Epithelial cell of esophagus (primary cell): Measurements from ENCODE around the gene HRCT1.
A peak's percentile ranks its signal among the peaks of the same experiment; 100 is the strongest.

Experiments used
- DNase-seq: peaks from one replicate; pipeline ENCODE4 v3.0.0; 2010; ENCODE audit warnings: low read depth
- H3K4me3 ChIP-seq: 2 replicates; pipeline ENCODE4 v1.5.1; 2011; ENCODE audit warnings: mild to moderate bottlenecking, low read length, control low read depth
- TF ChIP-seq, protein P1 (sequence below): IDR thresholded peaks from 2 replicates; pipeline ENCODE4 v1.5.1; 2011; ENCODE audit warnings: low read depth, mild to moderate bottlenecking, low read length, control low read depth, inconsistent platforms; ENCODE audit not compliant: insufficient read depth; ENCODE audit errors: missing control alignments

The HRCT1 gene

DNA sequence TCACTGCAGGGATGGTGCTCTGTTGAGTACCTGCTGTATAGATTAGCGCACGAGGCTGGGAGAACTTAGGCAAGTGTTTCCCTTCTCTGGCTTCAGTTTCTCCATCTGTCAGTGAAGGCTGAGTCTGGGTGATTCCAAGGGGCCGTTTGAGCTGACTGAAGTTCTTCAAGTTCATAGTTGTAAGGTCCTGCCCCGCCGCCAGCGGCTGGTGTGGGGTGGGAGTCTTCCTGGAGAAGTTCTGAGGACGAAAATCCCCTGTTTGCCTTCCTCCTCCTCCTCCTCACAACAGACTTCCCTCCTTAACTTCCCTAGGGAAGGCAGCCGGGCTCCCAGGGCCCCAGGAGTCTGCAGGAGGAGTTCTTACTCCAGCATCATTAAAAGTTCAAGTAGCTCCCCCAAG, 1.7 kb upstream of the HRCT1 start:
- TF ChIP-seq, protein P1, sequence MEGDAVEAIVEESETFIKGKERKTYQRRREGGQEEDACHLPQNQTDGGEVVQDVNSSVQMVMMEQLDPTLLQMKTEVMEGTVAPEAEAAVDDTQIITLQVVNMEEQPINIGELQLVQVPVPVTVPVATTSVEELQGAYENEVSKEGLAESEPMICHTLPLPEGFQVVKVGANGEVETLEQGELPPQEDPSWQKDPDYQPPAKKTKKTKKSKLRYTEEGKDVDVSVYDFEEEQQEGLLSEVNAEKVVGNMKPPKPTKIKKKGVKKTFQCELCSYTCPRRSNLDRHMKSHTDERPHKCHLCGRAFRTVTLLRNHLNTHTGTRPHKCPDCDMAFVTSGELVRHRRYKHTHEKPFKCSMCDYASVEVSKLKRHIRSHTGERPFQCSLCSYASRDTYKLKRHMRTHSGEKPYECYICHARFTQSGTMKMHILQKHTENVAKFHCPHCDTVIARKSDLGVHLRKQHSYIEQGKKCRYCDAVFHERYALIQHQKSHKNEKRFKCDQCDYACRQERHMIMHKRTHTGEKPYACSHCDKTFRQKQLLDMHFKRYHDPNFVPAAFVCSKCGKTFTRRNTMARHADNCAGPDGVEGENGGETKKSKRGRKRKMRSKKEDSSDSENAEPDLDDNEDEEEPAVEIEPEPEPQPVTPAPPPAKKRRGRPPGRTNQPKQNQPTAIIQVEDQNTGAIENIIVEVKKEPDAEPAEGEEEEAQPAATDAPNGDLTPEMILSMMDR = no peak
- H3K4me3 ChIP-seq = no peak overlapping the region
- DNase-seq = no peak

DNA sequence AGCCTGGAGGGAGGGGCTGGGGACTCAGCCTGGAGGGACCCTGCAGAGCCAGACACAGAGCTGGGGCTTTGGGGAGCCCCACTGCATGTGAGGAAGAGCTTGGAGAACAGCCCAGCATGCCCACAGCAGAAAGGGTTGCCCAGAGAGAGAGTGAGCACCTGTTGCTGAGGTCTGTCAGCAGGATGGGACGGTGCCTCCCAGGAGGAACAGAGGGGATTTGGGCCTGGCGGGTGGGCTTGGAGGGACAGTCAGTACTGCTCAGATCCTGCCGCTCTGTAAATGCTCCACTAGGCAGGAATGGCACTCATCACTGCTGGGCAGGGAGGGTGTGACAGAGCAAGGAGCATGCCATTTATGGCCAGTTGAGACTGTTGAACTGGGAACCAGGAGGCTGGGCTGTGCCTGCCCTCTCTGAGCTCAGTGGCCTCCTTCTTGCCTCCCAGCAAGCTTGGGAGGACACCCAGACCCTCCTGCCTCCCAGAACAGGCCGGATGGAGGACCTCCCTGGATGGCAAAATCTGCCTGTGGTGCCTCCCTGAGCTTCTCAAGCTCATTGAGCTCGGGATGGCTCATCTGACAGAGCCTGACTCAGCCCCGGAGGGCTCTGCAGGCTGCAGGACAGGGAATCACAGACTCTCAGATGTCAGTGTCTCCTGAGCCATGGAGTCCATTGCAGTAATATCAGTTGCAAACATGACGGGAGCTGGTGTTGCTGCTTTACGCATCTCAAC, 786 bp upstream of the HRCT1 start:
- TF ChIP-seq, protein P1 = no peak
- no peak overlapping the region for H3K4me3 ChIP-seq
- peak; percentile 82 for DNase-seq

DNA sequence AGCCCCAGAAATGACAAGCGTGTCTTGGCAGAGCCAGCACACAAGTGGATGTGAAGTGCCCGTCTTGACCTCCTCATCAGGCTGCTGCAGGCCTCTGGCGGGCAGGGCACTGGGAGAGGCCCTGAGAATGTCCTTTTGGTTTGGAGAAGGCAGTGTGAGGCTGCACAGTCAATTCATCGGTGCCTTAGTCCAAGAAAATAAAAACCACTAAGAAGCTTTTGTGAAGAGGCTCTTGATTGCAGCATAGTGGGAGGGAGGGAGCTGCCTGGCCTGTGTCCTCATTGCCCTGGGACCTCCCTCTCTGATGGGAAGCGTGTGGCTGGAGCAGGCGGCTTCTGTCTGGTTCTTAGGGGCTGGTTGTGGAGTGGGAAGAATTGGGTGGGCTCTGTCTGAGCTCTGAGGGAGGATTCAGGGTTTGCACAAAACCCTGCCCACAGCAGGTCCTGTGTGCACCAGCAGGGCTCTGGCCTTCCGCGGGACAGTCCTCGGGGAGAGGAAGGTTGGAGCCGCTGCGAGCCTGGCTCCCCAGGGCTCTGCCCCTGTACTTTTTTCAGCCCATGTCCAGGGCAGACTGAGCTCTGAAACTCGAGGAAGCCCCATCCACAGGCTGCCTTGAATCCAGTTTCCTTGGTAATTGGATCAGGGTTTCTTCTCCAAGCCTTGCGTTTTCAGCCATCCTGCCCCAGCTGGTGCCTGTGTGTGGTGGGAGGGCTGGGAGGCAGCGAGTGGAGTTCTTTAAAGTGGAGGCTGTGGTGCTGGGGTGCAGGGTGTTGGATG, 1.1 kb downstream of the HRCT1 start:
- DNase-seq = peak; percentile 46
- H3K4me3 ChIP-seq = no peak overlapping the region
- TF ChIP-seq, protein P1 = no peak

DNA sequence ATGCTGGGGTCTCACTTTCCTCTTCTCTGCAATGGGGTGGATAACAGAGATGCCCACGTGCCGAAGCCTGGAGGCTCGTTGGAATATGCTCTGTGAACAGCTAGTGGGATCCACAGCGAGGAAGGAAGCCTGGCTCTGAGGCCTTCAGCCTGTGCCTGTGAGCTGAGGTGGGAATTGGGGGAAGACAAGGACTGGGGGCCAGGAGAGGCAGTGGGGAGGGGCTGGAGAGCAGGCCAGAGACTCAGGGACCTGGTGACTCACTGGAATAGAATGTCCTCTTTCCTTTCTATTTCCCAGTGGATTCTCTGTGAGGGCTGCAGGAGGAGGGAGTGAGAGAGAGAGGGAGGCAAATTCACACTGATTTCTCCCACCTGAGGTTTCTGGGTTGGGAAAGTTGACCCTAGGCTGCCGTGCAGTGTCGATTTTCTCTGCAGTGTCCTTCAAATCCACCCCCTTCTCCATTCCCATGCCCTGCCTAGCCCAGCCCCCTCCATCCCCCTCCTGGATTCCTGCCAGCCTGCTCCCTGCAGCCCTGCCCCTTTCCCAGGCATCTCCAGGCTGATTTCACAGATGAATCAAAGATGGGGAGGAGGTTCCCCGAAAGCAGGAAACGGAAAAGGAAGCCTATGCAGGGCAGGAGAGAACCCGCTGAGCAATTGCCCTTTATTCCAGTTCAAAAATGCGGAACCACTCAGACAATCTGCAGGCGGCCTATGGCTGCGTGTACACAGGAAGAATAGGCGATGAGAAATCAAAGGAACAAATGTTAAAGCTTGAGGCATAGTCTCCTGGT, 1.9 kb downstream of the HRCT1 start:
- TF ChIP-seq, protein P1 = no peak
- peak; percentile 88 for DNase-seq
- H3K4me3 ChIP-seq = no peak overlapping the region

DNA sequence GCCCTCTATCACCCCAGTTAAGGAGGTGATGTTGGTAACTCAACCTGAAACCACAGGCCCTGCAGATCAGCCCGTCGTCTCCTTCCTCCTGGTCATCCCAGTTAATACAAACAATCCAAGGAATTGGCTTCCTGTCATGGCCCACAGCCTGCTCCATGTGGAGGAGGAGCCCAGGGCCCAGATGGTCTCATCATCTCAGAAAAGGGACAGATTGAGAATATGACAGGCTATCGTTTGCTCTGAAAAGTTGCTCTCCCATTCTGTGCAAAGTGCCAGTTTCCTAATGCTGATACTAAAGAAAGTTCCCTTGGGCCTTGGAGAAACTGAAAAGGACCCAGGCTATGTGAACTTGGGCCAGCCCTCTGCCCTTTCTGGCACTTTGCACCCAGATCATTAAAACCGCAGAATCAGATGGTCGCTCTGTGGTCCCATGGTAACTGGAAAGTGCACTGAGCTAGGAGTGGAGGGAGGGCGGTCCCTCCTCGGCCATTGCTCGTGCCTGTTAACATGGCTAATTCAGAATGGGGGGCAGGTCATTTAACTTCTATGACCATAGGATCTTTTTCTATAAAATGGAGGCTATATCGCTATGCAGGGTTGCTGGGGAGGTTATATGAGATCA, 2.6 kb downstream of the HRCT1 start:
- TF ChIP-seq, protein P1 = no peak
- no peak for DNase-seq
- no peak overlapping the region for H3K4me3 ChIP-seq

GRCh38 chr9:35909274-35909673, 3.3 kb downstream of the HRCT1 start, which contains the start of gene SPAAR:
TSS of gene SPAAR (plus strand) at chr9:35909490. CDS start at chr9:35910464, 974 bp downstream.
- H3K4me3 ChIP-seq = no peak within 1 kb of the TSS
- TF ChIP-seq, protein P1 = no peak
- no peak for DNase-seq
